Parathyroid adenoma (tissue), 2 donors: ENCODE measurements around the gene SLC7A5.
"Not testable (repeated sequence)": the region's sequence is repeated elsewhere in the genome, so short reads cannot be mapped to it uniquely, and the experiment has no call there.

Experiments used
- H2AFZ ChIP-seq: fragments of 300-600 bp; sonication (generic); one replicate; pipeline ENCODE4 v1.7.0; 2017; ENCODE audit warnings: antibody characterized with exemption, mild to moderate bottlenecking
- H3K27ac ChIP-seq: fragments of 300-600 bp; sonication (generic); one replicate; pipeline ENCODE4 v1.7.0; 2017
- H3K27me3 ChIP-seq: fragments of 300-600 bp; sonication (generic); one replicate; pipeline ENCODE4 v1.7.0; 2017; ENCODE audit warnings: low read length; ENCODE audit not compliant: control insufficient read depth, insufficient read depth
- H3K36me3 ChIP-seq: fragments of 300-600 bp; sonication (generic); one replicate; pipeline ENCODE4 v1.7.0; 2017; ENCODE audit warnings: low read length; ENCODE audit not compliant: control insufficient read depth, insufficient read depth
- H3K4me1 ChIP-seq: fragments of 300-600 bp; sonication (generic); one replicate; pipeline ENCODE4 v1.7.0; 2017; ENCODE audit warnings: control low read depth
- H3K4me2 ChIP-seq: fragments of 300-600 bp; sonication (generic); one replicate; pipeline ENCODE4 v1.7.0; 2017; ENCODE audit warnings: low read length
- H3K4me3 ChIP-seq: fragments of 300-600 bp; sonication (generic); one replicate; pipeline ENCODE4 v1.7.0; 2017; ENCODE audit warnings: low read depth, low read length
- H3K79me2 ChIP-seq: fragments of 300-600 bp; sonication (generic); one replicate; pipeline ENCODE4 v1.7.0; 2017; ENCODE audit warnings: control low read depth
- H3K9ac ChIP-seq: fragments of 300-600 bp; sonication (generic); one replicate; pipeline ENCODE4 v1.7.0; 2017; ENCODE audit warnings: mild to moderate bottlenecking
- H3K9me3 ChIP-seq: fragments of 300-600 bp; sonication (generic); one replicate; pipeline ENCODE4 v1.7.0; 2017; ENCODE audit warnings: low read length; ENCODE audit not compliant: control insufficient read depth
- TF ChIP-seq, protein P1 (sequence below): fragments of 300-600 bp; sonication (generic); IDR thresholded peaks from one replicate; pipeline ENCODE4 v1.7.0; 2017; ENCODE audit warnings: antibody characterized with exemption, mild to moderate bottlenecking
- donor health status: primary hyperparathyroidism.

Gene SLC7A5

DNA sequence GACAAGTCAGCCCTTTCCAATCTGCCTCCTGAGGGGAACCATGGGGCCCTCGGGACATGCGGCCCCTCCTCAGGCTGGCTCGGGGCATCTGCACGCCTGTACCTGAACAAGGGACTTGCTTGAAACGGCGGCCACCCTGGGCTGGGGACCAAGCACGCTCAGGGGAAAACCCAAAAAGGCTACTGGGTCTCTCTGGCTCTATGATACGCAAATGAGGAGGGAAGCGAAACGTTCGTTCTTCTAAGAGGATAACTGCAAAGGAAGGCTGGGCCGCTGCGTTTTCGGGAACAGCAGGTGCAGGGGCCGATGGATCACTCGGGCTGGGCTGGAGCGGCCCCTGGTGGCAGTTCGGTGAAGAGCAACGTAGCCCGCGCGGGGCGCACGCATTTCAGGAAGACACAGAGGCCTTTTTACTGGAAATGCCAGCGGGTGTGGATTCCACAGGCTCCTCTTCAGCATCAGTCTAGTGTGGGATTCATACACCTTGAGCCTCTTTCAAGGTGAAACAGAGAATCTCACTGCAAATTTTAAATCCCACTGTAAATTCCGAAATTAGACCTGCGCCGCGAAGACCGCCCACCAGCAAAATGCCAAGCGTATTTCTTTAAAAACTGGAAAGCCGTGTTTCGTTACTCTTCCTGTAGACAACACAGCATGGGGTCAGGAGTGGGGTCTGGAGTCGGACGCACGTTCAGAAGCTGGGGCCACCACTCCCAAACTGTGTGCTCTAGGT is 40.1 kb upstream of the SLC7A5 start:
- not testable (repeated sequence) for H3K4me3 ChIP-seq, H3K36me3 ChIP-seq, H3K4me2 ChIP-seq, H3K9ac ChIP-seq, H3K27me3 ChIP-seq, H3K79me2 ChIP-seq, H2AFZ ChIP-seq, H3K27ac ChIP-seq, H3K9me3 ChIP-seq, H3K4me1 ChIP-seq
- TF ChIP-seq, protein P1, sequence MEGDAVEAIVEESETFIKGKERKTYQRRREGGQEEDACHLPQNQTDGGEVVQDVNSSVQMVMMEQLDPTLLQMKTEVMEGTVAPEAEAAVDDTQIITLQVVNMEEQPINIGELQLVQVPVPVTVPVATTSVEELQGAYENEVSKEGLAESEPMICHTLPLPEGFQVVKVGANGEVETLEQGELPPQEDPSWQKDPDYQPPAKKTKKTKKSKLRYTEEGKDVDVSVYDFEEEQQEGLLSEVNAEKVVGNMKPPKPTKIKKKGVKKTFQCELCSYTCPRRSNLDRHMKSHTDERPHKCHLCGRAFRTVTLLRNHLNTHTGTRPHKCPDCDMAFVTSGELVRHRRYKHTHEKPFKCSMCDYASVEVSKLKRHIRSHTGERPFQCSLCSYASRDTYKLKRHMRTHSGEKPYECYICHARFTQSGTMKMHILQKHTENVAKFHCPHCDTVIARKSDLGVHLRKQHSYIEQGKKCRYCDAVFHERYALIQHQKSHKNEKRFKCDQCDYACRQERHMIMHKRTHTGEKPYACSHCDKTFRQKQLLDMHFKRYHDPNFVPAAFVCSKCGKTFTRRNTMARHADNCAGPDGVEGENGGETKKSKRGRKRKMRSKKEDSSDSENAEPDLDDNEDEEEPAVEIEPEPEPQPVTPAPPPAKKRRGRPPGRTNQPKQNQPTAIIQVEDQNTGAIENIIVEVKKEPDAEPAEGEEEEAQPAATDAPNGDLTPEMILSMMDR, result peak; percentile 72

DNA sequence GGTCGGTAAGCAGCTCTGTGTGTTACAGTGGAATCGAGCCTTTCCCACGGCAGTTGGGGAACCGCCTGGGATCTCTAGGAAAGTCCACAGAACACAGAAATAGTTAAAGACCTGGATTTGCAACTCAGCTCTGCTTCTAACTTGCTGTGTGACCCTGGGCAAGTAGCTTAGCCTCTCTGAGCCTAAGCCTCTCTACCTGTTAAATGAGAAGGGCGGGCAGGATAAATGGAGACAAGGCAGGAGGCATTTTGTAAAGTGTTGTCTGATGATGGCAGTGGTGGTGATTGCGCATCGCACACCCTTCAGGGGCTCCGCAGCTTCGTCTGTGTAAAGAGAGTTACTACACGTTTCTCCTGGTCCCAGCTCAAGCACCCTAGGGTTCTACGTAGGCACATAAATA is 38.8 kb upstream of the SLC7A5 start:
- H3K36me3 ChIP-seq, H3K27me3 ChIP-seq, H2AFZ ChIP-seq, H3K79me2 ChIP-seq, H3K9ac ChIP-seq, H3K27ac ChIP-seq, H3K9me3 ChIP-seq, H3K4me2 ChIP-seq, H3K4me1 ChIP-seq, H3K4me3 ChIP-seq: not testable (repeated sequence)

DNA sequence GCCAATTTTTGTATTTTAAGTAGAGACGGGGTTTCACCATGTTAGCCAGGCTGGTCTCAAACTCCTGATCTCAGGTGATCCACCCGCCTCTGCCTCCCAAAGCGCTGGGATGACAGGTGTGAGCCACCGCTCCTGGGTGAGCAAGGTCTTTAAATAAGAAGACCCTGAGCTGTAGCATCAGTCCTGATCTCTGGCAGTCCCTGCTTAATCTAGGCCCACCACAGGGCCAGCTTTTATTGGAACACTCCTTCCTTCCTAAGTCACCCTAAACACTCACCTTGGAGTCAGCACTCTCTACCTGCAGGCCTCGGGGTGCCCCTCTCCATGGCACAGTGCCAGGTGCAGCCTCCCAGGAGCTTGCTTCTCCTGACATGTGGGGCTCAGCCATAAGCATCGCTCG is 36.2 kb upstream of the SLC7A5 start:
- not testable (repeated sequence) for H3K4me3 ChIP-seq, H3K27ac ChIP-seq, H3K4me1 ChIP-seq, H3K9me3 ChIP-seq, H3K9ac ChIP-seq, H3K27me3 ChIP-seq, H3K79me2 ChIP-seq, H3K36me3 ChIP-seq, H2AFZ ChIP-seq, H3K4me2 ChIP-seq

DNA sequence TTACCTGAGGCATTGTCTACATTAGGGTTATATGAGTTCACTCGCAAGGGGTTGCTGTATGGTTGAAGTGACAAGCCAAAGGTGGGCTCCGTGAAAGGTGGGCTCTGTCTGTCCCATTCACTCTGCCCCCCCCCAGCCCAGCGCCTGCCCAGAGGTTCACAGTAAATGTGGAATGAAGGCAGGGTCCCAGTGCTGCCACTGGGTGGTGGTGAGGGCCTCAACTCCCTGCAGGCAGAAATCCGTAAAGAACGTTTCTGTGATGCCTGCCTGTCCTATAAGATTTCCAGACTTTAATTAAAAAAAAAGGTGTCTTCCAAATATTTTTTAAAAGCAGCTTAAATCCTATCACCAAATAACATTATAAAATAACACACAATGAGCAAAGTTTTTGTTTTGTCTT is 35.7 kb upstream of the SLC7A5 start:
- H3K4me3 ChIP-seq, H3K79me2 ChIP-seq, H3K4me1 ChIP-seq, H3K4me2 ChIP-seq, H3K36me3 ChIP-seq, H3K27me3 ChIP-seq, H3K9me3 ChIP-seq, H3K9ac ChIP-seq, H3K27ac ChIP-seq, H2AFZ ChIP-seq: not testable (repeated sequence)

DNA sequence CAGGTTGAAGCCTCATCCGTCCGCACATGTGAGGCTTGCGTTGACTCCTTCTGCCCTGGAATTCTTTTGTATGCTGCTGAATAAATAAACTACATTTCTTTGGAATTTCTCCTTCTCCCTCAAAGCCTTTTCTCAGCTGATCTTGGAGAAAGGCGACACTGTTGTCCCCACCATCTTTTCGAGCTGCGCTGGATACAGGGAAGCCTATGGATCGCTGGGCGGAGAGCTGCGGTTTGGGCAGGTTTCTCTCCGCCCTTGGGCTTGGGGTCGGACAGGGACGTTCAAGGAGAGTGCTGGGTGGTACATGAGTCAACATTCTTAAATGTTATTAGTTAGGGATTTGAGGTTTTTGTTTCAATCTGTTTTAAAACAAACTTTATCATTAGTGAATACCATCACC is 31.2 kb upstream of the SLC7A5 start:
- H3K27ac ChIP-seq, H3K79me2 ChIP-seq, H2AFZ ChIP-seq, H3K36me3 ChIP-seq, H3K4me1 ChIP-seq, H3K4me2 ChIP-seq, H3K9me3 ChIP-seq, H3K4me3 ChIP-seq, H3K27me3 ChIP-seq, H3K9ac ChIP-seq: not testable (repeated sequence)

DNA sequence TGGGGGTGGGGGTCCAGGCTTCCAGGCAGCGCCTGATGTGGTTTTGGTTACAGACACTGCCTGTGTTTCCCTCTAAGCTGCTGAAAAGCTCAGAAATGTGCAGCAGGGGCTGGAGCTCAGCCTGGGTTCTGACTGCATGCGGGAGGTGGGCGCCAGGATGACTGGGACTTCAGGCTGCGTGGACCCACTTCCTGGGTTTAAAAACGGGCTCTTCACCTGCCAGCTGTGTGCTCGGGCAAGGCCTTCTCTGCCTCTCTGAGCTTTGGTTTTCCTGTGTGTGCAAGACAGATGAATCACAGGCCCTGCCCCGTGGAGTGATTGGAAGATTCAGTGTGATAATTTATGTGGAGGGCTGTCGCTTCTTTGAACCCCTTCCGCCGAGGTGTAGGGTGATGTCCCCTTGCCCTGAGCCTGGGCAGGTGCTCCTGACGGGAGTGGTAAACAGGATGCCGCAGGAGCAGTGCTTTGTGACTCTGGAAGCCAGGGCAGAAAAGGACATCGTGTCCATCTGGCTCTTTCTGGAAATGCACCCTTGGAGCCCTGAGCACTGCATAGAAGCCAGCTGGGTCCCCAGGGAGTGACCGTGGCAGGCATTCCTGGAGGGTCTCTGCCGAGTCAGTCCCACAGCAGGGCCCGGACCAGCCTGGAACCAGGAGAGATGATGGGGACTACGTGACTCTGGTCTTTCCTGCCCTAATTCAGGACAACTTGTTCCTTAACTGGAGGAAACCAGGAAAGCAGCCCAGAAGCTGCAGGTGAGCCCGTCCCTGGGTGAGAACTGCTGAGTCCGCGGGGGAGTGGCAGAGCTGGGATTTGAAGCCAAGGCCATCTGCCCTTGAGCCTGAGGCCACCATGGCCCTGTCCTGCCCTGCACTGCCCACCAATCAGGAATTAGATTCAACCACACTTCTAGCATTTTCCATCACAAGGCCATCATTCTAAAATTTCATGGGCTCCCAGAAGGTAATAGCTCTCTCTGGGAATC is 28.5 kb upstream of the SLC7A5 start:
- TF ChIP-seq, protein P1, result no peak
- H3K9me3 ChIP-seq, result no peaks in the 10 kb centered on the region
- H3K36me3 ChIP-seq, result no peaks in the 10 kb centered on the region
- H3K4me2 ChIP-seq, result no peak overlapping the region
- H3K4me3 ChIP-seq, result no peak overlapping the region
- no peaks in the 10 kb centered on the region for H3K79me2 ChIP-seq
- no peak overlapping the region for H2AFZ ChIP-seq
- H3K27ac ChIP-seq, result no peak overlapping the region
- H3K9ac ChIP-seq, result no peak overlapping the region
- H3K27me3 ChIP-seq, result no peaks in the 10 kb centered on the region
- no peaks in the 10 kb centered on the region for H3K4me1 ChIP-seq

DNA sequence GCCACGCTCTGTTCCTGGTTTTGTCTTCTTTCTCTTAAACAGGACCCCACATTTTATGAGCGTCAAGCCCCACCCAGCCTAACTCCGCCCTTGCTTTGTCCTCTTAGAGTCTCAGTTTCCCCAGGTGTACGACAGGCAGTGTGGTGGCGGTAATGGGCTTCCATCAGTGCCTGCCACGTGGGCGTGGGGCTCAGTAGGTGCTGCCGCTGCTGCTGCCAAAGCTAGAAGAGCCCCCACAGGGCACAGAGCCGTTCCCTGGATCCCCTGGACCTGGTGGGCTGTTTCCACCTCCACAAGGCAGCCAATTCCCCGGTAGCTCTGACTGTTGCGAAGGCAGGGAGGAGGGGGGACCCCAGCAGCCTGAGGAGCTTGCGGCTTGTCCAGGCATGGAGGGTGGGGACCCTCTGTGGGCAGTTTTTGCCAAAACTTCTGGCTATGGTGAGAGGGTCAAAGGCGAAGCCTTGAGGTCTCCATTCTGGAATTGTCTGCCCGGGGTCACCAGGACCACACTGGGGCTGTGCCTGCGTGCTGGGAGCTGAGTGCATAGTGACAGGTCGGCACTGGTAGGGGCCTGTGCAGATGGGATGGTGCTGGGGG is 27.7 kb upstream of the SLC7A5 start:
- not testable (repeated sequence) for H2AFZ ChIP-seq, H3K4me2 ChIP-seq, H3K9me3 ChIP-seq, H3K79me2 ChIP-seq, H3K4me3 ChIP-seq, H3K27ac ChIP-seq, H3K9ac ChIP-seq, H3K4me1 ChIP-seq, H3K27me3 ChIP-seq, H3K36me3 ChIP-seq

DNA sequence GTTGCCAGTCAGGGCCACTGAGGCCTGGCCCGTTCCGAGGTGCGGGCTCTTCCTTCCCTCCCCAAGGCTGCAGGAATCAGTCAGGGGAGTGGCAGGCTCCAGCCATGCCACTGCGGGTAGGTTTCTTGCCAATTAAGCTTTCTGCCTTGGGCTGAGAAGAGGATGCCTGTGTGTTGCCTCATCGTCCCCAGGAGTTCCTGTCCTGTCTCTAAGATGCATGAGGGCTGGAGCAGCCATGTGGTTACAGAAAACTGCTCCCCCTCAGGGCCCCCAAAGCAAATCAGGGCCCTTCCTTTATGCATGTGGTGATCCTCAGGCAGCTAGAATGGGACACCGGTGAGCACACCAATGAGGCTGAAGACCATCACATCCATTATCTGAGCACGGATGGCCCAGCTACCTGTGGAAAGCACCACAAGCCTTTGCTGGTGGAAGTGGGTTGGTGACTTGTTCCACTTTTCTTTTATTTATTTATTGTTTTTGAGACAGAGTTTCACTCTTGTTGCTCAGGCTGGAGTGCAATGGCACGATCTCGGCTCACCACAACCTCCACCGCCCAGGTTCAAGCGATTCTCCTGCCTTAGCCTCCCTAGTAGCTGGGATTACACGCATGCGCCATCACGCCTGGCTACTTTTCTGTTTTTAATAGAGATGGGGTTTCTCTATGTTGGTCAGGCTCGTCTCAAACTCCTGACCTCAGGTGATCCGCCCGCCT is 27.0 kb upstream of the SLC7A5 start:
- not testable (repeated sequence) for H3K27ac ChIP-seq, H3K9ac ChIP-seq

More for the DNA sequence above, 27.0 kb upstream of the SLC7A5 start:
- H3K4me1 ChIP-seq, H3K27me3 ChIP-seq, H2AFZ ChIP-seq, H3K4me3 ChIP-seq, H3K9me3 ChIP-seq, H3K79me2 ChIP-seq, H3K4me2 ChIP-seq, H3K36me3 ChIP-seq: not testable (repeated sequence)
